Stimulated activated naive CD4-positive, alpha-beta T cell (primary cell): ENCODE data around the gene CYP46A1.

Experiments
- DNase-seq, 6 experiments: peaks; one replicate each; lab custom pipeline; 2025; lab: John Stamatoyannopoulos, UW

The CYP46A1 gene

DNA sequence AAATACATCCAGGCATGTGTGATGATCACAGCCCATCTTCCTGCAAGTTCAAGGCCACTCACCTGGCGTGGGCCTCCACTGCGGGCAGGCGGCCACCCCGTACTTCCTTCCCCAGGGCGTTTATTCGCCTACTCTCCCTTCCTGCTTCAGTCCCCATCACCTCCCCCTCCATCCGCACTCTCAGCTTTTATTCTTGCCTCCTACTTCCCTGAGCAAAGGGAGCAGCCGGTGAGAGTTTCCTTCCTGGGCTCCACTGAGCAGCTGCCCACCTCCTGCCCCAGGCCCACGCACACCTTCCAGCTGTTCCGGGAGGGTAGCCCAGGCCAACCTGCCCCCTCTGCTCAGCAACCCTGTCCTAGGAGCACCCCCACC lies 4.1 kb downstream of the CYP46A1 start:
- no peak for DNase-seq

DNA sequence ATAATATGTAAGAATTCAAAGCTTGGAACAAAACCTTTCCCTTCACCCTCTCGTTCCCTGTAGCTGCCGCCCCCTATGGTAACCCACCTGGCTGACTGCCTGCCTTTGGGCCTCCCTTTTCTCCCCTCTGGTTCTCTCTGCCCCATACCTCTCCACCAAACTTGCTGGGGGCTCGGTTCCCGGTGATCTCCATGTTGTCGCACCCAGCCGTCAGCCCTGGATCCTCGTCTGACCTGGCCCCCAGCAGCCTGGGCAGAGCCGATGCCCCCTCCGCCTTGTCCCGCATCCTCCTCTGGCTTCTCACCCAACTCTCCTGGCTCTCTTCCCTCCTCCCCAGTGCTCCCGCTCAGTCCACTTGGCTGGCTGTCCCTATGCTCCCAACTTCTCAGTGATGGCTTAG lies 4.5 kb downstream of the CYP46A1 start:
- no peak for DNase-seq

DNA sequence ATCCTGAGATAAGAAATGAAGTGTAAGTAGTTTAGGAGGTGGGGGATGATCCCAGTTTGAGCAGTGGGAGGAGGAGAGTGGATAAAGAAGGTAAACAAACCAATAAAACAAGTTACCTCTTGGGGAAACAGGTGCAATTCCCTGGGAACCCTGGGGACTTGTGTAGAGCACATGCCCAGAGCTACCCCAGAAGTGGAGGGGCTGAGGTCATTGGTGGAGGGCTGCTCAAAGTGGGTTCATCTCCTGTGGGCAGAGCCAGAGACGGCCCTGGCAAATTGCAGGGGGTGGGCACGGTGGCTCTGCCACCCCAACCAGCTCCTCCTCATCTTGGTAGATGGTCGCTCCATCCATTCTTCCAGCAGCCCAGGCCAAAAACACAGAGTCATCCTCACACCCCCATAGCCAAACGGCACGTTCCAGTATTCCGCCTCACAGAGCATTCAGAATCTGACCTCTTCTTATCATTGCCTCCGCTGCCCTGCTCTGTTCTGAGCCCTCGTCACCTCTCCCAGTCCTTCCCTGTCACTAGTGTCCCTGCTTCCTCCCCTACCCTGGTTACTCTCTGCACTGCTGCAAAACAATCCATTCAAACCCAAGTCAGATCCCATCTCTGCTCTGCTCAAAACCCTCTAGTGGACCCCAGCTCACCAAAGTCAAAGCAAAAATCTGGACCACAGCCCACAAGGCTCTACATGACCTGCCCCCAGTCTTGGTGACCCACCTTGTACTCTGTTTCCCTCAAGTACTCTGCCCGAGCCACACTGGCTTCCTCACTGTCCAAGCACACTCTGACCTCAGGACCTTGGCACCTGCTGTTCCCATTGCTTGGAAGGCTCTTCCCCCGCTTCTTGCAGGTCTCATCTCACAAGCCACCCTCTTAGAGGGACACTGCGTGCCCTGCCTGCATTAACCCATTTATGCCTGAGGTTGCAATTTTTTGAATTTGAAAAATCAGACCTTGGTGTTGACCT lies 5.5 kb downstream of the CYP46A1 start:
- DNase-seq: no peak

DNA sequence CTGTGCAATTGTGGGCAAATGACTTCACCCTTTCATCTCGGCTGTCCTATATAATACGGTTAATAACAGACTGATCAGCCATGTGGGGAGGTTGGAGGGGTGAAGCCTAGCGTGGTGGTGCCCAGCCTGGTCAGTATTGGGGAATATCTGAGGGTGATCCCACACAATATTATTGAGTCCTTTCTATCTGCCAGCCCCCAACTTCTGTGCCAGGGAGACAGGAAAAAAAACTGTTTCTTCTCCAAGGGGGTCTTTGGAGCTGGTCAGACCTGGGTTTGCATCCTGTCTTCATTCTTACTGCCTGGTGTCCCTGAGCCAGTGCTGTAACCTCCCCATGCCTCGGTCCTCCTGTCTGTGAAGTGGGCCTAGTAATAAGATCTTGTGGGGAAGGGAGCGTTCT lies 6.5 kb downstream of the CYP46A1 start:
- DNase-seq: no peak

DNA sequence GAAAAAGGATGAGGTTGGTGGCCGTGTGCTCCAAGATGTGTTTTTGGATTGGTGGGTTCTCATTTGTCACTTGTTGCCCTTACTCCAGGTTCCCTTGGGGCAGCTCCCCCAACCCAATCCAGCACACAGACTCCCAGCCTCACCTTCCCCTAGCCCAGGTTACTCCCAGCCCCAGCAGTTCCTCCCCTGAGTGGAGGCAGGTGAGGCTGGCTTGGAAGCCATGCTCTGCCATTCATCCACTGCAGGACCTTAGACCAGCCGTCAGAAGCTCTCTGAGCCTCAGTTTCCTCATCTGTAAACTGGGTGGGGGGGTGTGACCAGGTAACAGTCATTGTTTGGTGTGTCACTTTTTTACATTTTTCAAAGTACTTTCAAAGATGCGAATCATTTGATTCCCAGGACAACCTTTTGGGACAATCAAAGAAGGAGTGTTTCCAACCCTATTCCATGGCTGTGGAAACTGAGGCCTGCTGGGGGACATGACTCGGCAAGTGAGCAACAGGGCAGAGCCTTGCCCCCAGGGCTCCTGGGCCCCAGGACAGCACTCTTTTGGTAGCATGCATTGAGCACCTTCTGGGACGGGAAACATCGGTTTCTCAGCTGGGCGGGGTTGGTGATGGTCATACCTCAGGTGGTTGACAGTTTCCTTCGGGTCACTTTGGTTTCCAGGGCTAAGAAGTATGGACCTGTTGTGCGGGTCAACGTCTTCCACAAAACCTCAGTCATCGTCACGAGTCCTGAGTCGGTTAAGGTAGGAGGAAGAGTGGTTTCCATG lies 7.2 kb downstream of the CYP46A1 start:
- no peak for DNase-seq

DNA sequence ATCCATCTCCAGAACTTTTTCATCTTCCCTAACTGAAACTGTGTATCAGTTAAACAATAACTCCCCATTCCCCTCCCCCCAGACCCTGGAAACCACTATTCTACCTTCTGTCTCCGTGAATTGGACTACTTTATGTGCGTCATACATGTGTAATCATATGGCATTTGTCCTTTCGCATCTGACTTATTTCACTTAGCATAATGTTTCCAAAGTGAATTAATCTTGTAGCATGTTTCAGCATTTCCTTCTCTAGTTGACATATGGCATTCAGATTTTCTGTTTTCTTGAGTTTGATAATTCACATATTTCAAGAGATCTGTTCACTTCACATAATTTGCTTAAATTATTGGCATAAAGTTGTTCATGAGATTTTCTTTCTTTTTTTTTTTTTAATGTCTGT lies 9.8 kb downstream of the CYP46A1 start:
- DNase-seq: no peak

DNA sequence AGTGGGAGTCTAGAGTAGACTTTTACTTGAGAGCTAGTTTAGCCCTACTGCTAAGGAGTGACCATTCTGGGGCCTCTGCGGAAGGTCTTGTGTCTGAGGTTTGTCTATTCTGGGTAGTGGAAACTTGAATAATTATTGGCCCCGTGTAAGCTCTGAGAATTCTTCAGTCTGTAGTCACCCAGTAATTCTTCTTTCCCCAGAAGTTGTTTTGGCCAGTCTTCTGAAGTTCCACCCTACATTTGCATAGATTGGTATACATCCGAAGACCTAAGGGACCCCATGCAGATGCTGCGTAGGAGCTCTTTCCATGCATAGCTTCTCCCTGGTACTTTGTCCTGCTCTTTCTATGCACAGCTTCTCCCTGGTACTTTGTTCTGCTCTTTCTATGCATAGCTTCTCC lies 12.8 kb downstream of the CYP46A1 start:
- DNase-seq: no peak

DNA sequence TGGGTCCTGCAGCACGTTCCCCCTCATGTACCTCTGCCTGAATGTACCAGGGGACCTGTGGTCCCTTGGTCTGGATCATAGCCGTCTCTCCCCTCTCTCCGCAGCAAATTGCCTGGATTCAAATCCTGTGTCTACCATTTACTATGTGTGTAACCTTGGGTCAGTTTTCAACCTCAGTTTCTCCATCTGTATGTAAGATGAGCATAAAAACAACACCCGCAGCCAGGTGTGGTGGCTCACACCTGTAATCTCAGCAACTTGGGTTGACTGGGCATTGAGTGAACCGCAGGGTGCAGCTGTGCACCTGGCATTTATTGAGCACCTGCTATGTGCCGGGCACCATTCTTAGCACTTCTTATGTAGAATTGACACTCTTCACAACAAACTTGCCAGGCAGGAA lies 14.1 kb downstream of the CYP46A1 start:
- no peak for DNase-seq

DNA sequence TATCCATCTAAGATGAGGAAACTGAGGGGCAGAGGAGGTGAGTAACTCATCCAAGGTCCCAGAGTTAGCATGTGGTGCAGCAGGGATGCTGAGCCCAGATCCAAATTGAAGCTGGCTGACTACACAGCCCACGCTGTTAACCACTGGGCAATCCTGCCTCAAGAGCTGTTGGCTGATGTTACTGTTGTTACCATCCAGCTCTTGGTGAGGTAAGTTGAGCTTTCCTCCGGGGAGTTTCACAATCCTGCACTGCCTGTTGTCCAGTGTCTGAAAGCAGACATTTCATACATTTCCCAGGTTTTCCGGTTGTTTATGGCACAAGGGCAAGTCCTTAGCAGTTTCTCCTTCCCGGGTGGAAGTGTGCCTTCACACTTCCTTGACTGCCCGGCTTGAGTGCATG lies 14.5 kb downstream of the CYP46A1 start:
- DNase-seq: no peak

DNA sequence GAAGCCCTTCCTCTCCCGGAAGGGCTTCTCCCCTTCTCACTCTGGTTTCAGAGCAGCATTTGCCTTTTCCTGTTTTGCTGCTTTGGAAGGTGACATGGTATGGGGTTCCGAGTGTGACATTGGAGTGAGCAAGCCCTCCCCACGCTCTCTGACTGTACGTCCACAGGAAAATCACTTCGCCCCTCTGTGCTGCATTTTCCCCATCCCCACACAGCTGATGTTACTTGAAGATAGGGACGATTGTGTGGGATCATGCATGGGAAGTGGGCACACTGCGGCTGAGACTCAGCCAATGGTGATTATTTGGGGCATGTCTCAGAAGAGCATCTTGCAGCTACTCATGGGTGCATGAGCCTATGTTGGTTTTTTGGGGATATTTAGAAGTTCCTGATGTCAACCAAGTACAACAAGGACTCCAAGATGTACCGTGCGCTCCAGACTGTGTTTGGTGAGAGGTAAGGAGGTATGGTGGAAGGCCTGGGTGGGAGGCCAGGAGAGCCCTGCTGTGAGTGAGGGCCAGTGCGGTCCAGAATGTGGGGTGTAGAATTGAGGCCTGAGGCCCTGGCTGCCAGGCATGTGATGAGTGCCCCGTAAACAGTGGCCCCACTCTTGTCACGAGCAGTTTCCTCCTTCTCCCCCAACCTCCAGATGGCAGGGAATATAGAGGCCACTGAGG lies 15.1 kb downstream of the CYP46A1 start:
- no peak for DNase-seq

DNA sequence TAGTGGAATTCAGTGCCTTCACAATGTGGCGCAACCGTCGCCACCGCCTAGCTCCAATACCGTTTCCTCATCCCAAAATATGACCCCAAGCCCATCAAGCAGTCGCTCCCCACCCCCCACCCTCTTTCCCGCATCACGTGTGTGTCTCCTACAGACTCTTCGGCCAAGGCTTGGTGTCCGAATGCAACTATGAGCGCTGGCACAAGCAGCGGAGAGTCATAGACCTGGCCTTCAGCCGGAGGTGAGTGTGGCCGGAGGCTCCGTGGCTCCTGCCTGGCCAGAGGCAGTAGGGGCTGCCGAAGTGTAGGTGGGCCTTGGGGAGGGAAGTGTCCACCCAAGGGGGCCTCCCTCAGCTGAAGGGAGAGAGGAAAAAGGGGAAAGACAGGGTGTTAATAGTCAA lies 15.8 kb downstream of the CYP46A1 start:
- no peak for DNase-seq

DNA sequence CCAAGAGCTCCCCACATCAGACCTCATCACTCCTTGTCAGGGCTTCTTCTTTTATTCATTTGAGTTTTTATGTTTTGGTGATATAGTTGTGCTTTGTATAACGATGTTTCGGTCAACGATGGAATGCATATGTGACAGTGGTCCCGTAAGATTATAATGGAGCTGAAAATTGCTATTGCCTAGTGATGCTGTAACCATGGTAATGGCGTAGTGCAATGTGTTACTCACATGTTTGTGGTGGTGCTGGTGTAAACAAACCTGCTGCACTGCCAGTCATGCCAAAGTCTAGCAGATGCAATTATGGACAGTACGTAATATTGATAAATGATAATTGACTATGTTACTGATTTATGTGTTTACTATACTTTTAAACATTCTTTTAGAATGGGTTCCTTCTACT lies 16.3 kb downstream of the CYP46A1 start:
- no peak for DNase-seq

DNA sequence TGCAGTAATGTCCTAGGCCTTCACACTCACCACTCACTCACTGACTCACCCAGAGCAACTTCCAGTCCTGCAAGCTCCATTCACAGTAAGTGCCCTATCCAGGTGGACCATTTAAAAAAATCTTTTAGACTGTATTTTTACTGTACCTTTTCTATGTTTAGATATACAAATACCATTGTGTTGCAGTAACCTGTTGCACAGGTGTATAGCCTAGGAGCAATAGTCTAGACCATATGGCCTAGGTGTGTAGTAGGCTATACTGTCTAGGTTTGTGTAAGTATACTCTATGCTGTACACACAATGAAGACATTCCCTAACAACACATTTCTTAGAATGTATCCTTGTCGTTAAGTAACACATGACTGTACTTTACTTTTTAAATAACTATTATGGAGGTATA lies 17.2 kb downstream of the CYP46A1 start:
- DNase-seq: no peak

DNA sequence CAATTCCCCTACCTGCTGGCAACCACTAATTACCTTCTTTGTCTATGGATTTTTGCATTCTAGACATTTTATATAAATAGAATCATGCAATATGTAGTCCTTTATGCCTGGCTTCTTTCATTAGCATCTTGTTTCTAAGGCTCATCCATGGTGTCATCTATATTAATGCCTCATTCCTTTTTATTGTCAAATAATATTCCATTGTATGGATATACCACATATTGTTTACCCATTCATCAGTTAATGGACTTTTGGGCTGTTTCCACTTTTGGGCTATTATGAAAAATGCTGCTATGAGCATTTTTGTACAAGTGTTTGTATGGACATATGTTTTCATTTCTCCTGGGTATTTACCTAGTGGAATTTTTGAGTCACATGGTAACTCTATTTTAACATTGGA lies 18.0 kb downstream of the CYP46A1 start:
- DNase-seq: no peak

DNA sequence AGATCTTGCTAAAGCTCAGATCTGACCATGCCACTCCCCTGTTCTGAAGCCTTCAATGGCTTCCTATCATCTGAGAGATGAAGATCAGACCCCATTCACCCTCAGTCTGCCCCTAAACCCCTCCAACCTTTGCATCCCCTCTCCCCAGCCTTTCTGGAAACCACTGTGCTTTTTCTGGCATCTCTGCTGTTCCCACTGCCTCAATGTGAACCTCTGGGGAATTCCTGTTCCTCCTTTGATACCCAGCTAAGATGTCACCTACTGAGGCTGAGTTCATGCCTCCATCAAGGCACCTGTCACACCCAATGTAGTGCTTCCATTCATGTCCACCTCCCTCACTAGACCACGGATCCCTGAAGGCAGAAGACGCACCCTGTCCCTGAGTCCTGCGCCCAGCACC lies 19.3 kb downstream of the CYP46A1 start:
- no peak for DNase-seq

DNA sequence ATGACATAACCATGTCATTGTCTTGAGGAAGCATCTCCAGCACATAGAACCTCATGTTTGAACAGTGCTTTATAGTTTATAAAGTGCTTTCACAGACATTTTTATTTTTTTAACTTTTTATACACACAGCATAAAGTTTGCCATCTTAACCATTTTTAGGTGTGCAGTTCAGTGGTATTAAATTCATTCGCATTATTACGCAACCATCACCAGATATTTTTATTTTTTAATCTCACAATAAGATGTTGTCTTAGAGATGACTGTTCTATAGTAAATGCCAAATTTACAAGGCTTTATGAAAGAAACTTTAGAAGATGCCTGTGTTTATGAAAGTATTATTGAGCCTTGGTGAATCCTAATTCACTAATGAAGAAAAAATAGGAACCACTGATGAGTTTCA lies 19.9 kb downstream of the CYP46A1 start:
- no peak for DNase-seq

DNA sequence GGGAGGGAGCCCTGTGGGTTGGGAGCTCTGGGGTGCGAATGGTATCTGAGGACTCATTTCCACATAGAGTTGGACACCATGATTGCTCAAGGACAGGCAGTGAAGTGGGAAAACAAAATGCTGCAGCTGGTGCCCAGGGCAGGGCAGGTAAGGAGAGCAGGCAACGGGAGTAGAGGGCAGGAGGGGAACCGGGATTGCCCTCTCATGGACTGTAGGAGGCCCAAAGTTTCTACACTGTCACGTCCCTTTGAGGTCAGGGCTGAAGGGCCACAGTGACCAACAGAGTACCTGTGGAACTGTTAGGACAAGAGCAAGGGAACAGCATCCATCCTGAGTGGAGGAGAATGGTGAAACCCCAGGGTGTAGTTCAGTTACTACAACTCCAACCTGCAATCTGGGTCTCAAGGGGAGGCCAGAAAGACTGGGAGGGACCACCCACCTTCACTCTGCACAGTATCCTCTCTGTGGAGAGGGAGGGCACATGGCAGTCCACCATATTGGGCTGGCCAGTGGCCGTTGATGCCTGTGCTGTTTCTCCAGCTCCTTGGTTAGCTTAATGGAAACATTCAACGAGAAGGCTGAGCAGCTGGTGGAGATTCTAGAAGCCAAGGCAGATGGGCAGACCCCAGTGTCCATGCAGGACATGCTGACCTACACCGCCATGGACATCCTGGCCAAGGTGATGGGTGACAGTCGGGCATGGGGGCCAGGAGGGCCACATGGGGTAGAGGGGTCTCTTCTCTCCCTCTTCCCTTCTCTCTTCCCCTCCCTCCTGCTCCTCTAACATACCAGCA lies 22.2 kb downstream of the CYP46A1 start:
- no peak for DNase-seq

DNA sequence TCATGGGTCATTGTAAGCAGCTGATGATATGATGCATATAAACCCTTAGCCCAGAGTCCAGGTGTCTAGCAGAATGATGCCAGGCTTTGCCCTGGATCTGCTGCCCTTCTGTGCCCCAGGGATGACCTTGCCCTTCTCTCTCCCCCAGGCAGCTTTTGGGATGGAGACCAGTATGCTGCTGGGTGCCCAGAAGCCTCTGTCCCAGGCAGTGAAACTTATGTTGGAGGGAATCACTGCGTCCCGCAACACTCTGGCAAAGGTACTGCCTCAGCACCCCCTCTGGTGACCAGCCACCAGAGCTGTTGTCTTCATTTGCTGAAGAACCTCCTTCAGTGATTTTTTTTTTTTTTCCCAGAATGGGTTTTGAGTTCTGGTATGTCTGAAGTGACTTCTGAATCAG lies 23.3 kb downstream of the CYP46A1 start:
- DNase-seq: no peak

DNA sequence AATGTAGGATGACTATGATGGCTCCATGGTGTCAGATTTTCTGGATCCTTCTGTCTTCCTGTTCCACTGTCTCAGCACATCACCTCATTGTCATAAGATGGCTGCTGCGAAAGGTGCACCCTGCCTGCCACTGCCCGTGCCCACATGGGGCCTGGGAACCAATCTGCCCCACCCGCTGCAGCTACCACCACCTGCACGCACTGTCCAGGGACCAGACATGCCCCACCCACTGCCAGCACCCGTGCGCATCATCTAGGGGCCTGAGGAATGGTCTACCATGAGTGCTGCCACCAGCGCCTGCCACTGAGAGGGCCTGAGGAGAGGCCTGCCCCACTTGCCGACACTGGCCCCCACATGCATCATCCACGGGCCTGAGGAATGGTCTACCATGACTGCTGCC lies 23.8 kb downstream of the CYP46A1 start:
- DNase-seq: no peak

DNA sequence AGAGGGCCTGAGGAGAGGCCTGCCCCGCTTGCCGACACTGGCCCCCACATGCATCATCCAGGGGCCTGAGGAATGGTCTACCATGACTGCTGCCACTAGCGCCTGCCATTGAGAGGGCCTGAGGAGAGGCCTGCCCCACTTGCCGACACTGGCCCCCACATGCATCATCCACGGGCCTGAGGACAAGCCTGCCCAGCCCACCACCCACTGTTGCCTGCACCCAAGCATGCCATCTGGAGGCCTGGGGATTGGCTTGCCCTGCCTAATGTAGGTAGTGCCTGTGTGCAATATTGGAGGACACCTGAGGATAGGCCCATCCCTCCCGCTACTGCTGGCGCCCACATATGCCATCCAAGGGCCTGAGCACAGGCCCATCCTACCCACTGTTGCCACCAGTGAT lies 24.4 kb downstream of the CYP46A1 start:
- DNase-seq: no peak

DNA sequence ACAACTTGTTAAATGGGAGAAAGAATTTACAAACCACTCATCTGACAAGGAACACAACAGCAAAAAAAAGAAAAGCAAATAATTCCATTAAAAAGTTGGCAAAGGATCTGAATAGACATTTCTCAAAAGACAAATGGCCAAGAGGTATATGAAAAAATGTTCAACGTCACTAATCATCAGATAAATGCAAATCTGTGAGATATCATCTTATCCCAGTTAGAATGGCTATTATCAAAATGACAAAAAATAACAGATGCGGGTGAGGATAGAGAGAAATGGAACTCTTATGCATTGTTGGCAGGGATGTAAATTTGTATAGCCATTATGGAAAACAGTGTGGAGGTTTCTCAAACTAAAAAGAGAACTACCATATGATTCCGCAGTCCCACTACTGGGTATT lies 29.9 kb downstream of the CYP46A1 start:
- DNase-seq: no peak
